Stimulated activated CD4-positive, alpha-beta T cell treated with anti-CD3 and anti-CD28 coated beads, TNF-alpha, amount 100 ng/mL, for 1 hour (primary cell): ENCODE data around the gene WNK1.

Experiments
- DNase-seq, 3 donors: peaks; one replicate each; pipeline ENCODE4 v3.0.0-alpha.2; 2020; ENCODE audit warnings: low read depth in 3 of 3, low spot score in 1 of 3

WNK1 gene

GRCh38 chr12:851913-852312 is 99.5 kb downstream of the WNK1 start:
- no peak for DNase-seq

- DNase-seq, result no peak
These were observed 100.5 kb downstream of the WNK1 start for GRCh38 chr12:852864-853263.

- no peak for DNase-seq
These were observed 105.2 kb downstream of the WNK1 start for GRCh38 chr12:857611-858010.

- no peak for DNase-seq
These were observed 110.0 kb downstream of the WNK1 start for GRCh38 chr12:862303-862911.

GRCh38 chr12:863285-863684 is 110.9 kb downstream of the WNK1 start:
- no peak for DNase-seq

GRCh38 chr12:865614-866013 is 113.2 kb downstream of the WNK1 start:
- DNase-seq, result no peak

- no peak for DNase-seq
These were observed 115.5 kb downstream of the WNK1 start for GRCh38 chr12:867905-868304.

GRCh38 chr12:868722-869121 is 116.3 kb downstream of the WNK1 start:
- no peak for DNase-seq

- DNase-seq, result no peak
These were observed 118.0 kb downstream of the WNK1 start for GRCh38 chr12:870378-870777.

- no peak for DNase-seq
These were observed 121.6 kb downstream of the WNK1 start for GRCh38 chr12:873954-874353.

- DNase-seq, result no peak
These were observed 127.3 kb downstream of the WNK1 start for GRCh38 chr12:879641-880040.

- no peak for DNase-seq
These were observed 128.3 kb downstream of the WNK1 start for GRCh38 chr12:880656-881055.

- DNase-seq, result no peak
These were observed 132.5 kb downstream of the WNK1 start for GRCh38 chr12:884746-885414.

- DNase-seq, result no peak
These were observed 133.3 kb downstream of the WNK1 start for GRCh38 chr12:885701-886100.

- no peak for DNase-seq
These were observed 133.8 kb downstream of the WNK1 start for GRCh38 chr12:886206-886605.

- no peak for DNase-seq
These were observed 141.8 kb downstream of the WNK1 start for GRCh38 chr12:894226-894625.

GRCh38 chr12:896031-896430 is 143.7 kb downstream of the WNK1 start:
- no peak for DNase-seq

- DNase-seq, result no peak
These were observed 145.0 kb downstream of the WNK1 start for GRCh38 chr12:897386-897785.

GRCh38 chr12:902581-902980 is 150.2 kb downstream of the WNK1 start:
- no peak for DNase-seq

- DNase-seq, result no peak
These were observed 150.7 kb downstream of the WNK1 start for GRCh38 chr12:903055-903454.

GRCh38 chr12:904010-904414 is 151.6 kb downstream of the WNK1 start:
- no peak for DNase-seq

- no peak for DNase-seq
These were observed 153.1 kb downstream of the WNK1 start for GRCh38 chr12:905261-906031.
